Forelimb muscle (tissue), 1 donor: ENCODE results near the gene RDH5. TPM values are rescaled to one million over a fixed set of nuclear protein-coding genes. Genes with fewer than 3 reads are reported as not detected.

Experiments used
- DNase-seq: peaks from one replicate; pipeline ENCODE4 v3.0.0-alpha.2; 2013; ENCODE audit warnings: low read depth
- polyA plus RNA-seq: library from polyadenylated mRNA; unstranded; fragments of 120-200 nt; gene quantifications from one replicate; pipeline ENCODE4 v1.2.1, GENCODE V29; 2013; ENCODE audit not compliant: insufficient read length

RDH5 gene
- polyA plus RNA-seq, 1 donor: 31.3 TPM

- no peak for DNase-seq
Observed at GRCh38 chr12:55696141-55696540, 24.1 kb upstream of the RDH5 start.

- DNase-seq: no peak
Observed at GRCh38 chr12:55696796-55697462, 23.3 kb upstream of the RDH5 start.

- no peak for DNase-seq
Observed at GRCh38 chr12:55697686-55698085, 22.5 kb upstream of the RDH5 start.

GRCh38 chr12:55698241-55698955, 21.8 kb upstream of the RDH5 start:
- DNase-seq: no peak

GRCh38 chr12:55698965-55699364, 21.2 kb upstream of the RDH5 start:
- DNase-seq: no peak

- DNase-seq: no peak
Observed at GRCh38 chr12:55699471-55700055, 20.6 kb upstream of the RDH5 start.

GRCh38 chr12:55700255-55701018, 19.8 kb upstream of the RDH5 start:
- DNase-seq: no peak

- DNase-seq: no peak
Observed at GRCh38 chr12:55702861-55703260, 17.3 kb upstream of the RDH5 start.

GRCh38 chr12:55703288-55703687, 16.9 kb upstream of the RDH5 start:
- no peak for DNase-seq

GRCh38 chr12:55703901-55704761, 16.1 kb upstream of the RDH5 start:
- DNase-seq: no peak

GRCh38 chr12:55704824-55705718, 15.1 kb upstream of the RDH5 start:
- DNase-seq: no peak

GRCh38 chr12:55705782-55706402, 14.3 kb upstream of the RDH5 start:
- DNase-seq: no peak

- no peak for DNase-seq
Observed at GRCh38 chr12:55706568-55707218, 13.5 kb upstream of the RDH5 start.

GRCh38 chr12:55707219-55707671, 12.9 kb upstream of the RDH5 start:
- DNase-seq: no peak

- DNase-seq: no peak
Observed at GRCh38 chr12:55707841-55708694, 12.1 kb upstream of the RDH5 start, which contains the start of gene ITGA7. Gene ITGA7, minus strand, starts transcription at chr12:55707904. Its CDS starts 222 bp downstream, at chr12:55707682.

- DNase-seq: no peak
Observed at GRCh38 chr12:55708695-55709233, 11.4 kb upstream of the RDH5 start.

- DNase-seq: no peak
Observed at GRCh38 chr12:55711786-55712553, 8.2 kb upstream of the RDH5 start.
